ENCODE results near the gene PLET1. TPM values are rescaled to one million over a fixed set of nuclear protein-coding genes. Genes with fewer than 3 reads are reported as not detected.
"Not testable (repeated sequence)": the region's sequence is repeated elsewhere in the genome, so short reads cannot be mapped to it uniquely, and the experiment has no call there.

PLET1 gene
- total RNA-seq, 1 donor from 2014 or later, result not detected

GRCh38 chr11:112211536-112211935 is 49.1 kb downstream of the PLET1 start:
- DNase-seq, result no peak

- no peak for DNase-seq
These were observed 49.8 kb downstream of the PLET1 start for GRCh38 chr11:112210890-112211289.

GRCh38 chr11:112206071-112206470 is 54.6 kb downstream of the PLET1 start:
- DNase-seq, result no peak

GRCh38 chr11:112200252-112200651 is 60.4 kb downstream of the PLET1 start:
- no peak for DNase-seq

- DNase-seq, result not testable (repeated sequence)
These were observed 61.6 kb downstream of the PLET1 start for GRCh38 chr11:112199101-112199500.

Small RNAs within 50 kb of the gene (small RNA-seq; reads per million reads assigned to genes)
- not detected for gene MRPS36P4 (ENCODE audit: low replicate concordance)

Other genes starting within 250 kb of the PLET1 start
- gene DLAT, start 235.5 kb downstream of the PLET1 start, total RNA-seq, result 28.2 TPM
- gene PIH1D2, start 186.8 kb downstream of the PLET1 start, total RNA-seq, result 1.4 TPM
- 20.3 TPM for gene NKAPD1, start 186.6 kb downstream of the PLET1 start, total RNA-seq
- 55.1 TPM for gene TIMM8B, start 174.1 kb downstream of the PLET1 start, total RNA-seq
- gene SDHD, start 174.0 kb downstream of the PLET1 start, total RNA-seq, result 124 TPM
- 21.6 TPM for gene IL18, start 96.8 kb downstream of the PLET1 start, total RNA-seq
- 0.20 TPM for gene TEX12, start 93.5 kb downstream of the PLET1 start, total RNA-seq
- gene BCO2, start 85.3 kb downstream of the PLET1 start, total RNA-seq, result 4.9 TPM
- 28.9 TPM for gene PTS, start 34.4 kb downstream of the PLET1 start, total RNA-seq

Measured in skin of body (tissue), 3 donors.